Amygdala (tissue), 56 donors: ENCODE results near the gene UNC13C.

Experiments used
- DNase-seq, 56 donors: peaks; one replicate each; lab custom pipeline; 2025; lab: John Stamatoyannopoulos, UW

The UNC13C gene

DNA sequence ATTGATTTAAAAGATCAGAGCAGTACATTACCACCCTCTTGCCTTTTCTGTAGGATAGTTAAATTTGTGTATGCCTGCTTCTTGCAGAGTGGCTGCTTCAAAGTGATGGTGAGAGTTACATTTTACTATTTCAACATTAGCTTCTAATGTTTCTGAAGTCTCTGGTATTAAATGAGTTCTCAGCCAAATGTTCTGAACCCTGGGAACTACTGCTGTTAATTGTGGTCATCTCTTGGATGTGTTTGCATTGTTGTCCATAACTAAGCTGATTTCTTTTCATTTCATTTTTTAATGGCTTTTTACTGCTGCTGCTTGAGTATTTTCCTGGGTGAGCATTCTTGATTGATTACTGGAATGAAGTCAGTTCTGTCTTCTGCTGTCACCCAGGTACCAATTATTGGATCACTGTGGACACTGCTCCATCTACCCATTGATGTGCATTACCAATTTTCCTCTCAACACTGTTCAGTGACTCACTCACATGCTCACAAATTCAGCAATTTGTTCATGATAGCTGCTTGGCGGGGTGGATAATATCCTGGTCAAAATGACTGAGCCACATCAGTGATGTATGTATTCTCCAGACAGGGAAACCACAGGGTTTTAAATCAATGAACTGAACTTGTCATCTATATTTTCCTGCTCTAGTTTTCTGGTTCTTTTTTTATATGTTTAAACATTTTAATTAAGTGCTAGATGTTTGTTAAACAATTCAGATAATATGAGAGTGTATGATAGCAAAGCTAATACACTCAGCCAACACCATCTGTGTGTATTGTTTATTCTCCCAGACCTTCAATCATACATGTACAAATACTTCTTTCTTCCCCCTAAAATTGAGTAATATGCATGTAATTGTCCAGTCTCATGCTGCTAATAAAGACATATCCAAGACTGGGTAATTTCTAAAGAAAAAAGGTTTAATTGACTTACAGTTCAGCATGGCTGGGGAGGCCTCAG is 630.9 kb downstream of the UNC13C start:
- DNase-seq, result no peak

DNA sequence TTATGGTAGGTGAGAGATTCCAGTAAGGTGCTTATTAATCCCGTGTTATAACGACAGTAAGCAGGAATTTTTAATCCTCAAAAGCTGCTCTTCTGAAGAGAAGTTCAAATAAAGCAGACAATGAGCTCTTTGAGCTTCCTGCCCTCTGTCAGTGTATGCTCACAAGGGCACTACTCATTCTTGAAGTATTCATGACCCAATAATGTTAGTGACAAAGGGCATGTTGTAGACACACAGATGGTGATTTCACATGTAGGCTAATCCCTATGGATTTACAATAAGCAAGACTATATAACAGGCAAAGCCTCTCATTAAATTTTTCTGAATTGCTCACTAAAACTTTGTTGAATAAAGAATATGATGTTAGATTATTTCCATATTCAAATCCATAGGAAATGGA is 639.9 kb downstream of the UNC13C start:
- no peak for DNase-seq

DNA sequence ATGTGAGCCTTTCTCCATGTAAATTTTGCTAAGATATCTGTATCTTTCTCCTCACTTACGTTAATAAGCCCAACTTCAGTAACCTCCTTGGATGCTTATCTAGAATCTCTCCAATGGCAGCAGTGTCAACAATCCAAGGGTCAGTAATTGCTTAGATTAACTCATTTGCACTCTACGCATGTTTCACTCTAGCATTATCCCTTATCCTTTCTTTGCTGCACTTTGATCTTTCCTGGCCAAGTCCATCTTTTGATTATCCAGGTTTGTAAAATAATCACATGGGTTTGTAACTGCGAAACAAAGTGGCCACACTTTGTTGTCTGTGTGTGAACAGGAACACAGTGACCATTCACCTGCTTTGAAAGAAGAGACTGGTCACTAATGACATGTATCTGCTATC is 640.9 kb downstream of the UNC13C start:
- DNase-seq, result no peak

DNA sequence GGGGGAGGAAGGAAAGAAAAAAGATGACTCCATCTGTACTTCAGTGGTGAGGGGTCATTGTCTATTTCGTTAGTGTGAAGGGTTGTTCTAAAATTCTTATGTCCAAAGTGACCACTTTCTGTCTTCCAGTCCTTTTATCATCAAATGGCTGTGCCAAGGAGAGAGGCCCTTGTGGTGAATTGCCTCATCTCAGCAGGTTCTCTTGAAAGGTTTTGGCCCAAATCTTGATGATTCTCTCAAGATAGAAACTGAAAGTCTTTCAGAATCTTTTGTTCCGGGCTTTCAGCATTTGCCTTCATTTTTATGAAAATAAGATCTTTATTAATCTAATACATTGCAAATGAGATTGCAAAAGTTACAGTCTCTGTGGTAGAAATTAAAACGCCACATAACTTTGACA is 642.7 kb downstream of the UNC13C start:
- DNase-seq, result no peak

DNA sequence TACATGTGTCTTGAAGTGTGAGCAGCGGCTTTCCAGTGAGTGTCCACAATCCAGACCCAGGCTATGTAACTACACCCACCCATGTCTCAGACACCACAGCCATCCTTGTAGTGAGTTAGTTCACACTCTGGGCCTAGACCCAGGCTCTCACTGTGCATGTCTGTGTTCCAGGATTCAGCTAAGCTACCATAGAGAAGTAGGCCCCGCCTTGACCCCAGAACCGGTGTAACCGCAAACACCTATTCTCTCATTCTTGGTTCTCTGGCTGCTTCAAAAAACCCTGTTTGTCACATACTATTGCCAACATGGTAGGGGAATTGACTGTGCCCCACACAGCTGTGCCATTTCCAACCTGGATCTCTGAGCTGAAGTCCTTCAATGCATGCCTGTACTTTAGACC is 657.9 kb downstream of the UNC13C start:
- no peak for DNase-seq

DNA sequence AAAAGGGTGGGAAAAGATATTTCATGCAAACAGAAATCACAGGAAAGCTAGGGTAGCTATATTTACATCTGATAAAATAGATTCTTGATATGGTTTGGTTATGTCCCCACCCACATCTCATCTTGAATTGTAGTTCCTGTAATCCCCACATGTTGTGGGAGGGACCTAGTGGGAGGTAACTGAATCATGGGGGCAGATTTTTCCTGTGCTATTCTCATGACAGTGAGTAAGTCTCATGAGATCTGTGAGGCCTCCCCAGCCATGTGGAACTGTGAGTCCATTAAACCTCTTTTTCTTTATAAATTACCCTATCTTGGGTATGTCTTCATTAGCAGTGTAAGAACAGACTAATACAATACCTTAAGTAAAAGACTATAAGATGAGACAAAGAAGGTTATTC is 660.4 kb downstream of the UNC13C start:
- no peak for DNase-seq

DNA sequence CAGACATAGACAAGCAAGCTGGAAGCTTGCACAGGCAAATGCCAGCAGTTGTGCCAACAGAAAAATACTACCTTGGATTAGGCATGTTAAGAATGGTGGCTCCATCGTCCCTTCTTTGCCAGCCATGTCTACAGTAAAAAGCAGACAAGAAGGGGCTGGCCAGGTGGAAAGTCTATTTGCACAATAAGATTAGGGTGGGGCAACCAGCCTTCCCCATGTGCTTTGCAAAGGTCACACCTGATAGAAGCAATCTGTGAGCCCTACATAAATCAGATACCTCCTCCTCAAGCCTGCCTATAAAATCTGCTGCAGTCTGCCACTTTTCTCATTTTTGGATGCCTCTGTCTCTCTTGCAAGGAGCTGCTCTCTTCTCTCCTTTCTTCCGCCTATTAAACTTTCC is 662.6 kb downstream of the UNC13C start:
- no peak for DNase-seq

DNA sequence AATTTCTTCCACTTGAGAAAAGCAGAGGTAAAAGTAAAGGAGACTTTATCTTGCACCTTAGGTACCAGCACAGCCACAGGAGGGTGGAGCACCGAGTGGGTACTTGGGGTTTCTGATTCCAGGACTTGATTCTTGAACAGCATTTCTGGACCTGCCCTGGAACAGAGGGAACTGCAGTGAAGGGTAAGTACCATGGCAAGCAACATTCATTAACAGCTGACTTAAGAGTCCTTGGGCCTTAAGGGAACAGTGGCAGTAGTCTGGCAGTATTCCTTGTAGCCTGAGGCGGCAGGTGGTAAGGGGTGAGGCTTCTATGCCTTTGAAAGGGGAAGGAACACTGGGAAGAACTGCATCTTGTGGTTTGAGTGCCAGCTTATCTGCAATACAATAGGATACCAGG is 666.6 kb downstream of the UNC13C start:
- DNase-seq, result no peak

DNA sequence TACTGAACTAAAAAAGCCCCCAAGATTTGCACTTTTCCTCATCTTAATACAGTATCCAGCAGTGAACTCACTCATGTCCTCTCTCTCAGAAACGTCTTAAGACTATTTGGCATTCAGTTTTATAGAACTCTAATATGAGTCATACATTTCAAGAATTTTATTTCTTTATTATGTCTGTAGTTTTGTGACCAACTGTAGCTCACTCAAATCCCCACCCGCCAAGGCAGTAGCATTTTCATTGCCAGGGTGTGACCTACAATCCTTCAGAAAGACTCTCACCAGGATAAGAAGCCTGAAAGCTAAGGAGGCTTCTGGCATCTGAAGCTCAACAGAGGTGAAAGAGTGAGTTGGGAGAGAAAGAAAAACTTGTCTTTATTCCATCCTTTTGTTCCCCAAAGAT is 681.4 kb downstream of the UNC13C start:
- DNase-seq, result no peak

DNA sequence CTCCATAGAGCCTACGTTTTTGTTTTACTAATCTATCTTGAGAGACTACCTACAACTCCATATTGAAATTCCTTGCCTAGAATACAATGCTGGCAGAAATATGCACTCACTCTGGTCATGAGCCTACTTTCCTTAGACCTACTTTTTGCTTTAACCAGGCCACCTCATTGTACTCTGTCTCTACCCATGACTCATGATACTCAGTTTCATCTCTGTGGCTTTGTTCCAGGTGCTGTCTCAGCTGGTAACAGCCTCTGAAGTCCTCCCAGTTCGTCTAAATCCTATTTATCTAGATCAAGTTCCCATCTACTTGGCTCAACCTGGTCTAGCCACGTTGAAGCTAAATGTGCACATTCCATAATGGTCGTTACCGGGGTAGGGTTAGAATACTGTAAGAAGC is 682.1 kb downstream of the UNC13C start:
- no peak for DNase-seq

DNA sequence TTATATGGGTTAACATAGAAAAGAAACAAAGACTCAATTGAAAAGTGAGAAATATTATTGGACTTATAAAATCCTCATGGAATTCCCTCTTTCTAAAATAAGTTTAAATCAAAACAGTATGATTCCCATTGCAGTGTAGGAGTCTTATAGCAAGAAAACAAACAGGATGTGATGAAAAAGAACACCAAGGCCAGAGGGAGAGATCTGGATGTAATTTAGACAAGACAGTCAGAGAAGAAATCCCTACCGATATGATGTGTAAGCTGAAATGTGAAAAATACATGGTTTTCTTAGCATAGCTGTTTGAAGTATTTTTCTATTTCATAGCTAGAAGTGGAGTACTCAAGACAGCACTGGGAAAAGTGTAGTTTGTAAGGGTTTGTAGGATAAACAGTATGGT is 697.0 kb downstream of the UNC13C start:
- DNase-seq, result no peak

DNA sequence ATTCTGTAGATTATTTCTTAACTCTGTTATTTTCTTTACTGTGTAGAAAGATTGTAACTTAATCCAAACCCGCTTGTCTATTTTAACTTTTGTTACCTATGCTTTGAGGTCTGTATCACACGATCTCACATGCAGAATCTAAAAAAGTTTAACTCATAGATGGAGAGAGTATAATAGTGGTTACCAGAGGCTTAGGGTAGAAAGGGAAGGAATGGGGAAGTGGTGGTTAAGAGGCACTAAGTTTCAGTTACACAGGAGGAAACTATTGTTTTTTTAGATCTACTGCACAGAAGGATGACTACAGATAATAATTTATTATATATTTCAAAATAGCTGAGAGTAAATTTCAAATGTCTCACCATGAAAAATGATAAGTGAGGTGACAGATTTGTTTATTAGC is 703.3 kb downstream of the UNC13C start:
- DNase-seq, result no peak
